GM18951 (cell line): ENCODE measurements around the gene TNS3.

ENCODE experiments used
- POLR2A ChIP-seq: IDR thresholded peaks from 4 replicates; pipeline ENCODE4 v1.6.1; 2011; ENCODE audit warnings: mild to moderate bottlenecking; ENCODE audit not compliant: insufficient read length, insufficient read depth; ENCODE audit errors: extremely low read depth
- in situ Hi-C: fragments of 300-500 bp; cut with MboI; formaldehyde crosslinking; loops from one replicate; pipeline ENCODE4 v1.12.0; 2022; ENCODE audit warnings: low sequenced_read_pairs, mixed read lengths, inconsistent platforms; ENCODE audit not compliant: unreplicated experiment

The TNS3 gene

GRCh38 chr7:47352394-47352968, 229.4 kb downstream of the TNS3 start:
- TF ChIP-seq POLR2A = no peak
- in situ Hi-C loops = no loop called here

GRCh38 chr7:47351233-47352154, 230.4 kb downstream of the TNS3 start:
- TF ChIP-seq POLR2A = no peak
- in situ Hi-C loops = no loop called here

- in situ Hi-C loops = no loop called here
- TF ChIP-seq POLR2A = no peak
These were observed 231.5 kb downstream of the TNS3 start for GRCh38 chr7:47350425-47350824.

GRCh38 chr7:47349401-47349800, 232.5 kb downstream of the TNS3 start:
- no peak for TF ChIP-seq POLR2A
- in situ Hi-C loops = no loop called here

GRCh38 chr7:47347816-47348385, 234.0 kb downstream of the TNS3 start:
- in situ Hi-C loops = no loop called here

GRCh38 chr7:47347346-47347745, 234.6 kb downstream of the TNS3 start:
- TF ChIP-seq POLR2A = no peak
- in situ Hi-C loops = no loop called here

More at GRCh38 chr7:47347816-47348385, 234.0 kb downstream of the TNS3 start:
- no peak for TF ChIP-seq POLR2A

GRCh38 chr7:47346377-47346914, 235.5 kb downstream of the TNS3 start:
- no peak for TF ChIP-seq POLR2A
- in situ Hi-C loops = no loop called here

- in situ Hi-C loops = no loop called here
- no peak for TF ChIP-seq POLR2A
These were observed 236.0 kb downstream of the TNS3 start for GRCh38 chr7:47345857-47346298.

- in situ Hi-C loops = no loop called here
- TF ChIP-seq POLR2A = no peak
These were observed 237.5 kb downstream of the TNS3 start for GRCh38 chr7:47344171-47344955.

- TF ChIP-seq POLR2A = no peak
- in situ Hi-C loops = no loop called here
These were observed 238.9 kb downstream of the TNS3 start for GRCh38 chr7:47343061-47343455.

GRCh38 chr7:47342296-47343060, 239.4 kb downstream of the TNS3 start:
- TF ChIP-seq POLR2A = no peak

GRCh38 chr7:47340517-47340916, 241.4 kb downstream of the TNS3 start:
- in situ Hi-C loops = no loop called here
- no peak for TF ChIP-seq POLR2A

More at GRCh38 chr7:47342296-47343060, 239.4 kb downstream of the TNS3 start:
- in situ Hi-C loops = no loop called here
